Epithelial cell of proximal tubule (primary cell): ENCODE measurements around the gene JMJD8. TPM values are rescaled to one million over a fixed set of nuclear protein-coding genes. Genes with fewer than 3 reads are reported as not detected.

Experiments used
- DNase-seq: peaks from one replicate; pipeline ENCODE4 v3.0.0-alpha.2; 2011; ENCODE audit warnings: low read depth
- H3K4me3 ChIP-seq: 2 replicates; pipeline ENCODE4 v1.5.1; 2011; ENCODE audit warnings: low read depth, mild to moderate bottlenecking, low read length
- total RNA-seq: library from RNA; depleted of rRNA; stranded (reverse); fragments of >200 nt; gene quantifications from 2 replicates; pipeline ENCODE4 v1.2.3, GENCODE V29; 2015
- TF ChIP-seq, protein P1 (sequence below): conservative IDR thresholded peaks from 2 replicates; pipeline ENCODE4 v1.5.1; 2012; ENCODE audit warnings: low read depth, mild to moderate bottlenecking, low read length

The JMJD8 gene
- total RNA-seq, 1 donor from 2014 or later, result 65.6 TPM

DNA sequence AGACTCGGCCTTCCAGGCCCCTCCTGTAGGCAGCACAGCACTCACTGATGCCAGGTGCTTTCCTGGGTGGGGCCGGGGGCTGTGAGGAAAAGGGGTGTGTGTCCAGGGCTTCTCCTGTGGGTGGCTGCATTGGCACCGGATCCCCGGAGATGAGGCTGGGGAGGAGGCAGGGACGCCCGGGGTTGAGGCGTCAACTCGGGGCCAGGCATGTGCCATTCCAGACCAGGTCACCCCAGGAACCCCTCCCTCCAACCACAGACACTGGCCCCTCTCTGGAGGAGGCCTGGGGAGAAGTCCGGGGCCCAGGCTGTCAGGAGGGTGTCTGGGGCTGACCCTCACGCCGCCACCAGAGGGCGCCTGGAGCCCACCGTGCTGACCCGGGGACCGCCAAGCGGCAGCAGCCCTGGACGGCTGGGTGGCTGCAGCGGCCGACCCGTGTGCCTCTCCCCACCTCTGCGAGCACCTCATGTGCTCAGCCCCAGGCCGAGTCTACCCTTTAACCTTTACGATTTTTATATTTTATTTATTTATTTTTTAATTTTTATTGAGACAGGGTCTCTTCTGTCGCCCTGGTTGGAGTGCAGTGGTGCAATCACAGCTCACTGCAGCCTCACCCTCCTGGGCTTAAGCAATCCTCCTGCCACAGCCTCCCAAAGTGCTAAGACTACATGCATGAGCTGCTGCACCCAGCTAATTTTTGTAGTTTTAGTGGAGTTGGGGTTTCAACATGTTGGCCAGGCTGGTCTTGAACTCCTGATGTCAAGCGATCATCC is 27.6 kb upstream of the JMJD8 start:
- TF ChIP-seq, protein P1, sequence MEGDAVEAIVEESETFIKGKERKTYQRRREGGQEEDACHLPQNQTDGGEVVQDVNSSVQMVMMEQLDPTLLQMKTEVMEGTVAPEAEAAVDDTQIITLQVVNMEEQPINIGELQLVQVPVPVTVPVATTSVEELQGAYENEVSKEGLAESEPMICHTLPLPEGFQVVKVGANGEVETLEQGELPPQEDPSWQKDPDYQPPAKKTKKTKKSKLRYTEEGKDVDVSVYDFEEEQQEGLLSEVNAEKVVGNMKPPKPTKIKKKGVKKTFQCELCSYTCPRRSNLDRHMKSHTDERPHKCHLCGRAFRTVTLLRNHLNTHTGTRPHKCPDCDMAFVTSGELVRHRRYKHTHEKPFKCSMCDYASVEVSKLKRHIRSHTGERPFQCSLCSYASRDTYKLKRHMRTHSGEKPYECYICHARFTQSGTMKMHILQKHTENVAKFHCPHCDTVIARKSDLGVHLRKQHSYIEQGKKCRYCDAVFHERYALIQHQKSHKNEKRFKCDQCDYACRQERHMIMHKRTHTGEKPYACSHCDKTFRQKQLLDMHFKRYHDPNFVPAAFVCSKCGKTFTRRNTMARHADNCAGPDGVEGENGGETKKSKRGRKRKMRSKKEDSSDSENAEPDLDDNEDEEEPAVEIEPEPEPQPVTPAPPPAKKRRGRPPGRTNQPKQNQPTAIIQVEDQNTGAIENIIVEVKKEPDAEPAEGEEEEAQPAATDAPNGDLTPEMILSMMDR, result peak; percentile 78
- no peak for DNase-seq
- H3K4me3 ChIP-seq, result no peak overlapping the region

DNA sequence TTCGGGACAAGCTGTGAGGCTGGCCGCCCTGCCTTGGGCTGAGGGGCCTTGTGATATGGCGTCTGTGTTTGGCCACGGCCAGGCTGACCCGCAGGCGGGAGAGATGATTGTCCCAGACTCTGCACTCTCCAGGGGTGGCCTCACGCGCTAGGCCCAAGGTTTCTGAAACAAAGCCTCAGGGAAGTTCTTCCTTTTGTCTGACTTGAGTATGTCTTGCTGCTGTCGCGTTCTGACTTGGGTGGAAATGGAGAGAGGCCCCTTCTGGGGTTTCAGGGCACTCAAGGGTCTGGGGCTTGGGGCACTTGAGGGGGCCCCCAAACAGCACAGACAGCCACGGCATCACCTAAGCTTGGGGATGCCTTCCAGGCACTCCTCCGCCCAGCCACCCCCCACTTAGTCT is 26.9 kb upstream of the JMJD8 start:
- TF ChIP-seq, protein P1, result no peak
- no peak overlapping the region for H3K4me3 ChIP-seq
- no peak for DNase-seq

DNA sequence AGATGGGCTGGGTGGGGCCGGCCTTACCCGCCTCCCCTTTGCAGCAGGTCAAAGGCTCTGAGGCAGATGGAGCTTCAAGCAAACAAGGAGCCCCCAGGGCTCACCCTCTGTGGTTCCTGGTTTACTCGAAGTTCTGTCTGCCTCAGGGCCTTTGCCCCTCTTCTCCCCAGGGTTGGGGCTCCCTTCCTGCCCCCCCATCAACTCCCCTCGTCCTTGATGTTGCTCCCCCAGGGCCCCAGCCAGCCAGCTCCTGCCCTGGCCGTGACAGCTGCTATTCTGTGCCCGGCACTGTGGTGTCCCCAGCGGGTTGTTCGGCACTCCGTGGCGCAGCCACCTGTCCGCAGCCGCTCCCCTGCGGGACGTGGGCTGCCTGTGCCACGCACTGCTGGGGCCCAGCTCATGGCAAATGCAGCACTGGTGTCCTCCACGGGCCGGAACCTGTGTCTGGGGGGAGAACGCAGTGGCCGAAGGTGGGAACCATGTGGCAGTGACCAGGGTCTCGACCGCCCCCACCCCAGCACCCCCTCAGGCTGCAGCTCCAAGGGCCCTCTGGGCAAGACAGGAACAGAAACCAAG is 26.5 kb upstream of the JMJD8 start:
- no peak for DNase-seq
- no peak overlapping the region for H3K4me3 ChIP-seq
- TF ChIP-seq, protein P1, result no peak

GRCh38 chr16:709566-710499 is 25.7 kb upstream of the JMJD8 start:
- TF ChIP-seq, protein P1, result no peak
- H3K4me3 ChIP-seq, result no peak overlapping the region
- no peak for DNase-seq

DNA sequence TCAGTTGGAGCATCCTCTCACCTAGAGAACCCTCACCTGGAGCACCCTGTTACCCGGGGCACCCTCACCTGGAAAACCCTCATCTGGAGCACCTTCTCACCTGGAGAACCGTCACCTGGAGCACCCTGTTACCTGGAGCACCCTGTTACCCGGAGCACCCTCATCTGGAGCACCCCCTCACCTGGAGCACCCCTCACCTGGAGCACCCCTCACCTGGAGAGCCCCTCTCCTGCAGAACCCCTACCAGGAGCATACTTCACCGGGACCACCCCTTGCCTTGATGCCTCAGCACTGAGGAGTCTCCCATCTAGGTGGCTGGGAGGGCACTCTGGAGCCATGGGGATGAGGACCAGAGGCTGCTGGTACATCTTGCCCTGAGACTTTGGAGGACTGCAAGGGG is 24.8 kb upstream of the JMJD8 start:
- no peak for DNase-seq
- H3K4me3 ChIP-seq, result no peak overlapping the region
- TF ChIP-seq, protein P1, result no peak

GRCh38 chr16:708019-708418 is 23.9 kb upstream of the JMJD8 start:
- DNase-seq, result no peak
- no peak overlapping the region for H3K4me3 ChIP-seq

More at GRCh38 chr16:708019-708418, 23.9 kb upstream of the JMJD8 start:
- TF ChIP-seq, protein P1, result no peak
